Tibial artery (tissue), 4 donors: ENCODE measurements around the gene RPL10A.

Source experiments
- DNase-seq, 2 donors: peaks; one replicate each; pipeline ENCODE4 v3.0.0-alpha.2; 2019
- H3K27ac ChIP-seq, 2 donors: fragments of 200-600 bp; sonication (generic) in 1 of 2; 1 replicate in 1 of 2; 2 replicates in 1 of 2; pipeline ENCODE4 v1.5.1; 2018 to 2019; ENCODE audit warnings: mild to moderate bottlenecking in 1 of 2
- H3K27me3 ChIP-seq, 2 donors: fragments of 200-600 bp; sonication (generic) in 1 of 2; one replicate each; pipeline versions ENCODE4 v1.5.1 to v1.6.0; 2016 to 2019
- H3K36me3 ChIP-seq, 3 donors: fragments of 200-600 bp; sonication (generic) in 2 of 3; one replicate each; pipeline ENCODE4 v1.5.1; 2016 to 2019; ENCODE audit warnings: mild to moderate bottlenecking in 2 of 3
- H3K4me1 ChIP-seq, 4 donors: fragments of 200-600 bp; sonication (generic) in 2 of 4; 1 replicate in 3 of 4; 2 replicates in 1 of 4; pipeline ENCODE4 v1.5.1; 2016 to 2019
- H3K4me3 ChIP-seq, 2 donors: fragments of 200-600 bp; sonication (generic) in 1 of 2; 1 replicate in 1 of 2; 2 replicates in 1 of 2; pipeline ENCODE4 v1.5.1; 2018 to 2019; ENCODE audit warnings: mild to moderate bottlenecking in 2 of 2
- H3K9me3 ChIP-seq, 3 donors: fragments of 200-600 bp; sonication (generic) in 1 of 3; one replicate each; pipeline ENCODE4 v1.5.1; 2016 to 2019
- CTCF ChIP-seq, 2 experiments: fragments of 200-600 bp in 1 of 2; fragments of 450-650 bp in 1 of 2; IDR thresholded peaks; one replicate each; pipeline ENCODE4 v1.5.1; 2017 to 2019; ENCODE audit warnings: antibody characterized with exemption in 2 of 2, mild to moderate bottlenecking in 1 of 2, moderate library complexity in 1 of 2
- intact Hi-C: fragments of 100-400 bp; cut with DNase I; formaldehyde crosslinking; loops from one replicate; pipeline ENCODE4 v1.15.0; 2023; ENCODE audit warnings: low total_unique reads

Gene RPL10A

GRCh38 chr6:35451354-35452182 is 16.6 kb upstream of the RPL10A start:
- Histone ChIP-seq H3K4me3 (peak overlapping the region; percentile 61 to 62), H3K27ac (peak overlapping the region; percentile 64 to 77), H3K4me1 (peaks cover 4 to 41% (median 26%) of the 10 kb centered on the region in 4 donors), H3K27me3 (no peaks in the 10 kb centered on the region), H3K9me3 (no peaks in the 10 kb centered on the region), H3K36me3 (peaks cover 0 to 12% (median 6%) of the 10 kb centered on the region in 3 donors)
- no peak for TF ChIP-seq CTCF (IDR thresholded peaks at IDR 0.05)
- intact Hi-C loops, result no loop called here
- DNase-seq, result no peak

DNA sequence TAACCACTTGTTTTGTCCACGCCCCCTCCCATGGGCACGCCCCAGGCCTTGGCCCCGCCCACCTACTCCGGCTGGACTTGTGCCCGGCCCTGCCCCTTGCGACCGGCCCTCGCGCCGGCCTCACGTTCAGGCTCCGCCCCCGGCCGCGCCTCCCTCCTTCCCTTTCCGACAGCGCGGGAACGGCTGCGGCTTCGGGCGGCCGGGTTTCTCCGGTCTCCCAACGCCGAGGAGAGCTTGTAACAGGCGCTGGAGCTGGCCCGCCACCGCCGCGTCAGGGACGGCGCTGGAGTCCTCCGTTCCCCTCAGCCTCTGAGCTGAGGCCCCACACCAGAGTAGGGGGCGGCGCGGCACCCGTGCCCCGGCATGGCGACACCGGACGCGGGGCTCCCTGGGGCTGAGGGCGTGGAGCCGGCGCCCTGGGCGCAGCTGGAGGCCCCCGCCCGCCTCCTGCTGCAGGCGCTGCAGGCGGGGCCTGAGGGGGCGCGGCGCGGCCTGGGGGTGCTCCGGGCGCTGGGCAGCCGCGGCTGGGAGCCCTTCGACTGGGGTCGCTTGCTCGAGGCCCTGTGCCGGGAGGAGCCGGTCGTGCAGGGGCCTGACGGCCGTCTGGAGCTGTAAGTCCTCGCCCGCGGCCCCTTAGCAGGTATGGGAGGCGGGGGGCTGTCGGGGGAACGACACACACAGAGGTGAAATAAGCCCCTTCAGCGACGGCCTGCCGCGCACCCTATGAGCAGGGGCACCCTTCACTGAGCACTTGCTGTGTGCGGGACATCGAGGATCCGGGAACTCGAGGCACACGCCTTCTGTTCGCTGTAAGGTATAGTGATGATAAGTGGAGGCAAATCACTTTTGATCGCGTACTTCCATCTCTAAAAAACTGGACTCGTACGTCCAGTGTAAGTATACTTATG is 15.8 kb upstream of the RPL10A start, which contains the start of gene FANCE:
Gene FANCE, plus strand, starts transcription at position 156 of the 908 bp plus-strand sequence. Its CDS starts 208 bp downstream, at position 364.
- peak; percentile 94 to 96 for DNase-seq
- peak within 1 kb of the TSS; percentile 64 to 77 for H3K27ac ChIP-seq
- intact Hi-C loops, result no loop called here

GRCh38 chr6:35453236-35453635 is 15.0 kb upstream of the RPL10A start:
- no peak for TF ChIP-seq CTCF (IDR thresholded peaks at IDR 0.05)
- Histone ChIP-seq H3K4me1 (peaks cover 4 to 41% (median 26%) of the 10 kb centered on the region in 4 donors), H3K9me3 (no peaks in the 10 kb centered on the region), H3K27ac (peak overlapping the region; percentile 64 to 77), H3K27me3 (no peaks in the 10 kb centered on the region), H3K4me3 (peak overlapping the region; percentile 61 to 62), H3K36me3 (peaks cover 10 to 28% (median 22%) of the 10 kb centered on the region in 3 donors)
- intact Hi-C loops, result no loop called here
- DNase-seq, result no peak

More for the DNA sequence above, 15.8 kb upstream of the RPL10A start, which contains the start of gene FANCE:
- Histone ChIP-seq H3K9me3 (no peaks in the 10 kb centered on the region), H3K4me3 (peak within 1 kb of the TSS; percentile 61 to 62), H3K27me3 (no peaks in the 10 kb centered on the region), H3K4me1 (peaks cover 4 to 41% (median 26%) of the 10 kb centered on the region in 4 donors), H3K36me3 (peaks cover 2 to 20% (median 14%) of the 10 kb centered on the region in 3 donors)
- peak in 1 of 2 experiments; percentile 11 for TF ChIP-seq CTCF (IDR thresholded peaks at IDR 0.05)

DNA sequence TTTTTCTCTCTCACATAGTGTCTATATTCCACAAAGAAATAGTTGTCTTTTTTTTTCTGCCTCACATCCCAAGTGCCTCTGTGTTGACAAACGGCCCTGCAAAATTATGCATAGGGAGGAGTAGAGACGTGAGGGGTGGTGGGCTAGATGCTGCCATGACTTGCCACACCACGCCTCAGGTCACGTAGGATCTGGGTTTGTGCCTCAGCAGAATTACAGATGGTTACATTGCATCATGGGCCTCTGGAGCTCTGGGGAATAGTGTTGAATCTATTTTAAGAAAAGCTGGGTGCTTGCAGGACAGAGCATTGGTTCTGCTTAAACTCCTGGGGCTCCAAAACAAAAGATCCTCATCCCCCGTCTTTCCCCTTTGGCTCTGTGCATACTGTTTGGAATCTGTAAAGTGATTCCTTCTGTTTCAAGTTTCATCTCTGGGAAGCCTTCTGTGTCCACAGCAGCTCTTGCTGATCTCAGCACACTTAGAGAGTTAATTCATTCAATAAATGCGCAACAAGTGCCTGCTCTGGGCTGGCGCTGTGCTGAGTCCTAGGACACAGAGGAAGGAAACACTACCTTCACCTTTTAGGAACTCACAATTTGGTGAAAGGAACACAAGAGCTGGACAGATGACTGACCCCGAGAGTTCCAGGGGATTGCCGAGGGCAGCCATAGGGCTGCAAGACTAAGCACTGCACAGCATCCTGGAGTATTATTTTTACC is 13.7 kb upstream of the RPL10A start:
- H3K4me3 ChIP-seq, result peak overlapping the region; percentile 18 to 62
- peaks cover 20 to 42% (median 31%) of the 10 kb centered on the region in 3 donors for H3K36me3 ChIP-seq
- peaks cover 4 to 41% (median 26%) of the 10 kb centered on the region in 4 donors for H3K4me1 ChIP-seq
- TF ChIP-seq CTCF (IDR thresholded peaks at IDR 0.05), result no peak
- H3K9me3 ChIP-seq, result no peaks in the 10 kb centered on the region
- H3K27me3 ChIP-seq, result no peaks in the 10 kb centered on the region
- peak in 1 of 2 donors; percentile 79 for DNase-seq
- intact Hi-C loops, result no loop called here
- peak overlapping the region; percentile 64 to 77 for H3K27ac ChIP-seq

DNA sequence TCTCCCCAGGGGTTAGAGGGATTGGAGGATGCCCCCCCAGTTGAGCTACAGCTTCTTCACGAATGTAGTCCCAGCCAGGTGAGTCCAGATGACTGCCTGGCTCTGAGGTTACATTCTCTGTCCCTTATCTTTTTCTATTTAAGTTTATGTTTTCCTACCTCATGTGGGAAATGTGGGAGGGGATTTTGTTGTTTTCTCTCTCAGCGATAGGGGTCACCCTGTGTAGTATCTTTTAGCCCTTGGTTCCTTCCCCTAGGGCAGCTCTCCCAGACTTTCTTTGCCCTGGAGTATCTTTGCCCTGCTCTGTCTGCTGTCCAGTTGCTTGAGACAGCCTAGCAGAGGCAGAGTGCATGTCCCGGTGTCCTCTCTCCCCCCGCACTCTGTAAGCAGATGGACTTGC is 10.3 kb upstream of the RPL10A start:
- intact Hi-C loops, result no loop called here
- peaks cover 34 to 75% (median 41%) of the 10 kb centered on the region in 3 donors for H3K36me3 ChIP-seq
- H3K4me1 ChIP-seq, result peaks cover 0 to 31% (median 20%) of the 10 kb centered on the region in 4 donors
- H3K27ac ChIP-seq, result no peak overlapping the region
- no peak overlapping the region for H3K4me3 ChIP-seq
- no peaks in the 10 kb centered on the region for H3K27me3 ChIP-seq
- DNase-seq, result no peak
- TF ChIP-seq CTCF (IDR thresholded peaks at IDR 0.05), result no peak
- H3K9me3 ChIP-seq, result no peaks in the 10 kb centered on the region
